ENCODE measurements around the gene ZDHHC21. TPM values are rescaled to one million over a fixed set of nuclear protein-coding genes. Genes with fewer than 3 reads are reported as not detected.
"Not testable (repeated sequence)": the region's sequence is repeated elsewhere in the genome, so short reads cannot be mapped to it uniquely, and the experiment has no call there.

Gene ZDHHC21
- total RNA-seq, 1 donor from 2014 or later: 29.4 TPM

DNA sequence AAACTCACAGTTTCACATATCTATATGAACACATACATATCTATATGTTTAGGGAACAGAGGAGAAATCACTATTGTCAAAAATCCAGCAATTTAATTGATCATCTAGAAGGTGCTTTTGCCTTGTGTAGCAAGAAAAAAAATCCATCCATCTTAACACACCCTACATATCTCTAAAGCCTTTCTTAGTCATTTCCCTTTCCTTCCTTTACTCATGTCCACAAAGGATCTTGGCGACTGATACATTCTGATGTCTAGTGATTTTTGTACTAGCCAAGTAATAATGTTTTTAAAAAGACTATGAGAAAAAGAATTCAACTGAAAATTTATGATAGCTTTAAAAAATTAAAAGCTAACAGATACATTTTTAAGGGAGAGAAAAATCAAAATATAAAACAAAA lies 22.5 kb downstream of the ZDHHC21 start:
- ATAC-seq (ENCODE audit: low read depth): no peak
- Mint-ChIP-seq H3K27ac (no peak overlapping the region), H3K9me3 (no peaks in the 10 kb centered on the region), H3K4me3 (no peak overlapping the region), H3K27me3 (no peaks in the 10 kb centered on the region), H3K4me1 (peaks cover 8% of the 10 kb centered on the region), H3K36me3 (ENCODE audit: low read depth) (peaks cover 20% of the 10 kb centered on the region)
- ChIA-PET CTCF (interaction anchor here (1.5 kb wide), 1 partner anchor 9 kb away, joined by 6 read pairs; no protein-coding TSS in a partner anchor), POLR2A (interaction anchor here (0.7 kb wide), 1 partner anchor 22 kb away, joined by 3 read pairs; the partner anchor contains the start of gene ZDHHC21)
- intact Hi-C loops (cut with micrococcal nuclease): loop anchor here (2.0 kb wide), 1 partner anchor 14 kb away; no protein-coding TSS in a partner anchor
- TF ChIP-seq, protein P1, sequence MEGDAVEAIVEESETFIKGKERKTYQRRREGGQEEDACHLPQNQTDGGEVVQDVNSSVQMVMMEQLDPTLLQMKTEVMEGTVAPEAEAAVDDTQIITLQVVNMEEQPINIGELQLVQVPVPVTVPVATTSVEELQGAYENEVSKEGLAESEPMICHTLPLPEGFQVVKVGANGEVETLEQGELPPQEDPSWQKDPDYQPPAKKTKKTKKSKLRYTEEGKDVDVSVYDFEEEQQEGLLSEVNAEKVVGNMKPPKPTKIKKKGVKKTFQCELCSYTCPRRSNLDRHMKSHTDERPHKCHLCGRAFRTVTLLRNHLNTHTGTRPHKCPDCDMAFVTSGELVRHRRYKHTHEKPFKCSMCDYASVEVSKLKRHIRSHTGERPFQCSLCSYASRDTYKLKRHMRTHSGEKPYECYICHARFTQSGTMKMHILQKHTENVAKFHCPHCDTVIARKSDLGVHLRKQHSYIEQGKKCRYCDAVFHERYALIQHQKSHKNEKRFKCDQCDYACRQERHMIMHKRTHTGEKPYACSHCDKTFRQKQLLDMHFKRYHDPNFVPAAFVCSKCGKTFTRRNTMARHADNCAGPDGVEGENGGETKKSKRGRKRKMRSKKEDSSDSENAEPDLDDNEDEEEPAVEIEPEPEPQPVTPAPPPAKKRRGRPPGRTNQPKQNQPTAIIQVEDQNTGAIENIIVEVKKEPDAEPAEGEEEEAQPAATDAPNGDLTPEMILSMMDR (IDR thresholded peaks at IDR 0.05): no peak
- no peak for DNase-seq

DNA sequence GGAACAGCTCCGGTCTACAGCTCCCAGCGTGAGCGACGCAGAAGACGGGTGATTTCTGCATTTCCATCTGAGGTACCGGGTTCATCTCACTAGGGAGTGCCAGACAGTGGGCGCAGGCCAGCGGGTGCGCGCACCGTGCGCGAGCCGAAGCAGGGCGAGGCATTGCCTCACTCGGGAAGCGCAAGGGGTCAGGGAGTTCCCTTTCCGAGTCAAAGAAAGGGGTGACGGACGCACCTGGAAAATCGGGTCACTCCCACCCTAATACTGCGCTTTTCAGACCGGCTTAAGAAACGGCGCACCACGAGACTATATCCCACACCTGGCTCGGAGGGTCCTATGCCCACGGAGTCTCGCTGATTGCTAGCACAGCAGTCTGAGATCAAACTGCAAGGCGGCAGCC lies 29.2 kb downstream of the ZDHHC21 start:
- CTCF ChIA-PET; POLR2A ChIA-PET; H3K4me3 Mint-ChIP-seq; DNase-seq; H3K27ac Mint-ChIP-seq; intact Hi-C loops (cut with micrococcal nuclease); H3K27me3 Mint-ChIP-seq; H3K4me1 Mint-ChIP-seq; ATAC-seq (ENCODE audit: low read depth); H3K9me3 Mint-ChIP-seq: not testable (repeated sequence)
- H3K36me3 Mint-ChIP-seq (ENCODE audit: low read depth): peaks cover 23% of the 10 kb centered on the region

DNA sequence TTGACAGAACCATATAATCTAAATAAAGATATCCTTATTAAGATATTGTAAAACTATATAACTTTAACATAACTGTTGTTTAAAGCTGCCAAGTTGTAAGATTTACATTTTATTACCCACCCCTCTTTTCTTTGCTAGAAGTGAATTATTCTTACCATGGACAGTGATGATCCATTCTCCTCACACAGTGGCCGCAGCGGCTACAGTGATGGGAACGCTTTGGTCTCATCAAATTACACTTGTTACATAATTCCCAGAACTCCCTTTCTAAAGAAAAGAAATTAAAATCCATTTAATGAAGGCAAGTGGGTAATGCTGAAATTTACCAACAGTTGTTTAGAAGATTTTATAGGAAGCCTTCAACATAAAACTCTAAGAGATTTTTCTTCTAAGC lies 31.2 kb downstream of the ZDHHC21 start:
- intact Hi-C loops (cut with micrococcal nuclease): no loop called here

DNA sequence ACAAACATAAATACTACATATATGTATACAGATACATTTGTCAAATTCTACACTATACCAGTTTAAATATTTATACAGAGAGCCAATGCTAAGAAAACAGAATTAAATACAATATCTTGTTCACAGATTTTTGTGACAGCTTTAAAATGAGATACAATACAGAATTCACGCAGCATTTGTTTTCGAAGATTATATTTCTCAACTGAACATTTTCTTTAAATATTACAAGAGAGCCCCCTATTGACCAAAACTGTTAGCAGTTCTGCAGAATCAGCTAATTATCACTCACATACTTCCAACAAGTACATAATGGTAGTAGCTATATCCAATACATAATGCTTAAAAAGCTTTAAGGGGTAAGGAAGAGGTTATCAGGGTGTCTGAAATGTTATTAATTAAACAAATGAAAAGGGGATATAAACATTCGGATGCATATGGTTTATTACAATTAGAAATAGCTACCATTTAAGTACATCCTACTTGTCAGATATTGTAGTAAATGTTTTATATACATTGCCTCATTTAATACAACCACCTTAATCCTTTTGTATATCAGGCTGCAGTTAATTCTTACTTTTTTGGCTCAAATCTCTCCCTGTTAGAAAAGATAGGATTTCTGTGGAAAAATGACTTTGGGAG lies 31.7 kb downstream of the ZDHHC21 start:
- H3K27ac Mint-ChIP-seq: no peak overlapping the region
- CTCF ChIA-PET: interaction anchor here (1.0 to 1.9 kb wide), 7 partner anchors 10 to 107 kb away, joined by 3 to 8 read pairs (median 5); partner anchors contain the start of gene ZDHHC21
- H3K4me3 Mint-ChIP-seq: no peak overlapping the region
- POLR2A ChIA-PET: no interaction called here
- DNase-seq (no peak), ATAC-seq (ENCODE audit: low read depth) (no peak)
- H3K27me3 Mint-ChIP-seq: no peaks in the 10 kb centered on the region
- intact Hi-C loops (cut with micrococcal nuclease): loop anchor here (2.0 kb wide), 2 partner anchors 45 to 107 kb away; no protein-coding TSS in a partner anchor
- peaks cover 44% of the 10 kb centered on the region for H3K36me3 Mint-ChIP-seq (ENCODE audit: low read depth)
- peaks cover 2% of the 10 kb centered on the region for H3K4me1 Mint-ChIP-seq
- TF ChIP-seq, protein P1 (IDR thresholded peaks at IDR 0.05): no peak
- H3K9me3 Mint-ChIP-seq: peaks cover 3% of the 10 kb centered on the region

More for the DNA sequence above, 31.2 kb downstream of the ZDHHC21 start:
- Mint-ChIP-seq H3K27ac (no peak overlapping the region), H3K4me1 (peaks cover 2% of the 10 kb centered on the region), H3K27me3 (no peaks in the 10 kb centered on the region), H3K36me3 (ENCODE audit: low read depth) (peaks cover 40% of the 10 kb centered on the region), H3K9me3 (no peaks in the 10 kb centered on the region), H3K4me3 (no peak overlapping the region)
- TF ChIP-seq, protein P1 (IDR thresholded peaks at IDR 0.05): no peak
- ChIA-PET POLR2A (no interaction called here), CTCF (interaction anchor here (1.0 to 1.9 kb wide), 7 partner anchors 9 to 106 kb away, joined by 3 to 8 read pairs (median 5); partner anchors contain the start of gene ZDHHC21)
- DNase-seq (no peak), ATAC-seq (ENCODE audit: low read depth) (no peak)

DNA sequence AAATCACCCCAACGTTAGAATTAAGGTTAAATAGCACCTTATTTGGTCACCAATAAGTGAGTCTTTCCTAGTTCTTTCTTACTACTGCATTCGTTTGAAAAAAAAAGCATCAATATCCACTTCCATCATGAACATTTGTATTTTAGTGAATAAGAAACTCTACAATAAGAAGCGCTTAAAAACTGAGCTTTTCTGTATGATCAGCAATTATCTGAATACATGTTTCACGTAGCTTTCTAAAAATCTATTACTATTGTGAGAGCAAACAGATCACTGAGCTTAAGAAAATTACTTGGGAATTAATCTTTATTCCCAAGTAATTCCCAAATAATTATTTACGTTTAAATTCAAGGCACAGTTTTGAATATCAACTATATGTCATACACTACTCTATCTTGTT lies 32.5 kb downstream of the ZDHHC21 start:
- H3K4me3 Mint-ChIP-seq: no peak overlapping the region
- peaks cover 52% of the 10 kb centered on the region for H3K36me3 Mint-ChIP-seq (ENCODE audit: low read depth)
- ChIA-PET CTCF (interaction anchor here (1.2 to 1.9 kb wide), 6 partner anchors 15 to 108 kb away, joined by 3 to 8 read pairs (median 5); partner anchors contain the start of gene ZDHHC21), POLR2A (no interaction called here)
- DNase-seq (no peak), ATAC-seq (ENCODE audit: low read depth) (no peak)
- intact Hi-C loops (cut with micrococcal nuclease): loop anchor here (1.0 to 2.0 kb wide), 3 partner anchors 33 to 108 kb away; partner anchors contain the start of gene ZDHHC21
- no peak overlapping the region for H3K27ac Mint-ChIP-seq
- H3K27me3 Mint-ChIP-seq: no peaks in the 10 kb centered on the region
- TF ChIP-seq, protein P1 (IDR thresholded peaks at IDR 0.05): no peak
- H3K4me1 Mint-ChIP-seq: peaks cover 2% of the 10 kb centered on the region
- peaks cover 6% of the 10 kb centered on the region for H3K9me3 Mint-ChIP-seq

Data from activated B cell treated with CpG ODN at 0.5 μM for 24 hours (primary cell).